Effector memory CD8-positive, alpha-beta T cell (primary cell): ENCODE measurements around the gene ARFIP1.

Experiments
- ATAC-seq: fragments of 150-1000 bp; cut with Tn5 transposase; replicated peaks from 2 replicates; pipeline ENCODE4 v1.10.0; 2021; ENCODE audit warnings: mild to moderate bottlenecking, moderate library complexity
- DNase-seq, 3 experiments: peaks; one replicate each; pipeline ENCODE4 v3.0.0; 2021
- H3K27ac Mint-ChIP-seq, 2 donors: one replicate each; pipeline ENCODE4 v1.8.0; 2022; ENCODE audit warnings: mild to moderate bottlenecking in 2 of 2, mixed read lengths in 2 of 2, moderate library complexity in 2 of 2
- H3K27me3 Mint-ChIP-seq, 2 donors: one replicate each; pipeline ENCODE4 v1.8.0; 2022; ENCODE audit warnings: mixed read lengths in 2 of 2
- H3K36me3 Mint-ChIP-seq: one replicate; pipeline ENCODE4 v1.8.0; 2022; ENCODE audit warnings: mild to moderate bottlenecking, moderate library complexity, mixed read lengths; ENCODE audit not compliant: insufficient read depth
- H3K4me1 Mint-ChIP-seq, 2 donors: one replicate each; pipeline ENCODE4 v1.8.0; 2022; ENCODE audit warnings: low read depth in 2 of 2, mixed read lengths in 2 of 2
- H3K4me3 Mint-ChIP-seq, 2 donors: one replicate each; pipeline ENCODE4 v1.8.0; 2022; ENCODE audit warnings: mild to moderate bottlenecking in 2 of 2, mixed read lengths in 2 of 2, moderate library complexity in 2 of 2
- H3K9me3 Mint-ChIP-seq, 2 donors: one replicate each; pipeline ENCODE4 v1.8.0; 2022; ENCODE audit warnings: mixed read lengths in 2 of 2

Gene ARFIP1

GRCh38 chr4:152773953-152774352 lies 5.8 kb upstream of the ARFIP1 start:
- ATAC-seq (no peak), DNase-seq (no peak)
- no peak overlapping the region for H3K4me3 Mint-ChIP-seq
- H3K36me3 Mint-ChIP-seq, result peaks cover 2% of the 10 kb centered on the region
- peaks cover 5 to 7% of the 10 kb centered on the region in 2 donors for H3K4me1 Mint-ChIP-seq
- no peaks in the 10 kb centered on the region for H3K9me3 Mint-ChIP-seq
- no peaks in the 10 kb centered on the region for H3K27me3 Mint-ChIP-seq
- H3K27ac Mint-ChIP-seq, result no peak overlapping the region

- no peak for ATAC-seq
- H3K4me3 Mint-ChIP-seq, result no peak overlapping the region
Measured at GRCh38 chr4:152776352-152776751, 3.4 kb upstream of the ARFIP1 start.

GRCh38 chr4:152777488-152777887 lies 2.3 kb upstream of the ARFIP1 start:
- no peaks in the 10 kb centered on the region for H3K27me3 Mint-ChIP-seq
- H3K4me3 Mint-ChIP-seq, result no peak overlapping the region
- H3K36me3 Mint-ChIP-seq, result peaks cover 18% of the 10 kb centered on the region
- peaks cover 29 to 30% of the 10 kb centered on the region in 2 donors for H3K4me1 Mint-ChIP-seq
- H3K27ac Mint-ChIP-seq, result no peak overlapping the region
- no peaks in the 10 kb centered on the region for H3K9me3 Mint-ChIP-seq
- DNase-seq (no peak), ATAC-seq (no peak)

More at GRCh38 chr4:152776352-152776751, 3.4 kb upstream of the ARFIP1 start:
- H3K27ac Mint-ChIP-seq, result no peak overlapping the region
- no peak for DNase-seq
- peaks cover 18% of the 10 kb centered on the region for H3K36me3 Mint-ChIP-seq
- H3K9me3 Mint-ChIP-seq, result no peaks in the 10 kb centered on the region
- no peaks in the 10 kb centered on the region for H3K27me3 Mint-ChIP-seq
- H3K4me1 Mint-ChIP-seq, result peaks cover 19 to 22% of the 10 kb centered on the region in 2 donors

- no peaks in the 10 kb centered on the region for H3K27me3 Mint-ChIP-seq
Measured at GRCh38 chr4:152778656-152779512, 870 bp upstream of the ARFIP1 start.

GRCh38 chr4:152780267-152780778 lies 569 bp downstream of the ARFIP1 start:
- Mint-ChIP-seq H3K4me3 (peak overlapping the region; percentile 96 to 100), H3K27ac (peak overlapping the region; percentile 96 to 99), H3K27me3 (no peaks in the 10 kb centered on the region), H3K9me3 (no peaks in the 10 kb centered on the region), H3K36me3 (peaks cover 18% of the 10 kb centered on the region), H3K4me1 (peaks cover 34 to 44% of the 10 kb centered on the region in 2 donors)
- ATAC-seq (peak; percentile 70), DNase-seq (no peak)

More at GRCh38 chr4:152778656-152779512, 870 bp upstream of the ARFIP1 start:
- Mint-ChIP-seq H3K9me3 (no peaks in the 10 kb centered on the region), H3K36me3 (peaks cover 18% of the 10 kb centered on the region), H3K4me3 (peak overlapping the region; percentile 96 to 100), H3K27ac (peak overlapping the region; percentile 96 to 99), H3K4me1 (peaks cover 34 to 36% of the 10 kb centered on the region in 2 donors)
- ATAC-seq (peak; percentile 25), DNase-seq (peak in 2 of 3 experiments; percentile 16 to 19)

GRCh38 chr4:152784490-152785350 lies 5.0 kb downstream of the ARFIP1 start:
- no peak for ATAC-seq
- Mint-ChIP-seq H3K4me1 (peaks cover 31 to 53% of the 10 kb centered on the region in 2 donors), H3K9me3 (no peaks in the 10 kb centered on the region), H3K27me3 (no peaks in the 10 kb centered on the region), H3K36me3 (peaks cover 8% of the 10 kb centered on the region), H3K27ac (peak overlapping the region in 1 of 2 donors; percentile 79), H3K4me3 (no peak overlapping the region)
- no peak for DNase-seq

- H3K27me3 Mint-ChIP-seq, result no peaks in the 10 kb centered on the region
- H3K9me3 Mint-ChIP-seq, result no peaks in the 10 kb centered on the region
- DNase-seq (no peak), ATAC-seq (no peak)
- peak overlapping the region; percentile 1 to 48 for H3K4me3 Mint-ChIP-seq
- H3K4me1 Mint-ChIP-seq, result peaks cover 21 to 47% of the 10 kb centered on the region in 2 donors
- no peaks in the 10 kb centered on the region for H3K36me3 Mint-ChIP-seq
- H3K27ac Mint-ChIP-seq, result peak overlapping the region; percentile 7 to 79
Measured at GRCh38 chr4:152785639-152786615, 6.2 kb downstream of the ARFIP1 start.

- Mint-ChIP-seq H3K4me1 (peaks cover 18 to 42% of the 10 kb centered on the region in 2 donors), H3K27ac (peak overlapping the region; percentile 7 to 60), H3K4me3 (peak overlapping the region; percentile 1 to 48), H3K27me3 (no peaks in the 10 kb centered on the region), H3K36me3 (no peaks in the 10 kb centered on the region), H3K9me3 (no peaks in the 10 kb centered on the region)
- DNase-seq, result no peak
- ATAC-seq, result no peak
Measured at GRCh38 chr4:152786627-152787026, 6.9 kb downstream of the ARFIP1 start.

GRCh38 chr4:152795891-152796290 lies 16.1 kb downstream of the ARFIP1 start:
- H3K27me3 Mint-ChIP-seq, result no peaks in the 10 kb centered on the region
- DNase-seq (no peak), ATAC-seq (no peak)
- no peaks in the 10 kb centered on the region for H3K9me3 Mint-ChIP-seq
- H3K4me3 Mint-ChIP-seq, result peak overlapping the region in 1 of 2 donors; percentile 4
- H3K36me3 Mint-ChIP-seq, result peaks cover 7% of the 10 kb centered on the region
- H3K27ac Mint-ChIP-seq, result peak overlapping the region in 1 of 2 donors; percentile 53
- H3K4me1 Mint-ChIP-seq, result peaks cover 4 to 17% of the 10 kb centered on the region in 2 donors

GRCh38 chr4:152803541-152803940 lies 23.8 kb downstream of the ARFIP1 start:
- Mint-ChIP-seq H3K4me3 (no peak overlapping the region), H3K4me1 (peaks cover 9 to 25% of the 10 kb centered on the region in 2 donors), H3K9me3 (no peaks in the 10 kb centered on the region), H3K27ac (no peak overlapping the region), H3K36me3 (no peaks in the 10 kb centered on the region), H3K27me3 (no peaks in the 10 kb centered on the region)
- DNase-seq (no peak), ATAC-seq (no peak)

GRCh38 chr4:152805071-152805650 lies 25.4 kb downstream of the ARFIP1 start:
- Mint-ChIP-seq H3K4me3 (no peak overlapping the region), H3K36me3 (no peaks in the 10 kb centered on the region), H3K4me1 (peaks cover 10 to 25% of the 10 kb centered on the region in 2 donors), H3K27me3 (no peaks in the 10 kb centered on the region), H3K9me3 (no peaks in the 10 kb centered on the region), H3K27ac (peak overlapping the region in 1 of 2 donors; percentile 87)
- DNase-seq (no peak), ATAC-seq (no peak)

GRCh38 chr4:152805818-152806217 lies 26.1 kb downstream of the ARFIP1 start:
- Mint-ChIP-seq H3K9me3 (no peaks in the 10 kb centered on the region), H3K36me3 (no peaks in the 10 kb centered on the region), H3K27me3 (no peaks in the 10 kb centered on the region), H3K27ac (peak overlapping the region in 1 of 2 donors; percentile 87), H3K4me3 (no peak overlapping the region), H3K4me1 (peaks cover 10 to 28% of the 10 kb centered on the region in 2 donors)
- no peak for ATAC-seq
- no peak for DNase-seq
